Fibroblast of lung (primary cell): ENCODE measurements around the gene UBE2M.

Experiments
- CTCF ChIP-seq, 2 donors: IDR thresholded peaks in 1 of 2; conservative IDR thresholded peaks in 1 of 2; 1 replicate in 1 of 2; 2 replicates in 1 of 2; pipeline ENCODE4 v1.5.1; 2011 to 2012; ENCODE audit warnings: low read length in 2 of 2, control low read depth in 1 of 2, inconsistent platforms in 1 of 2, low read depth in 1 of 2, mild to moderate bottlenecking in 1 of 2
- EZH2 ChIP-seq: IDR thresholded peaks from 2 replicates; pipeline ENCODE4 v1.5.1; 2012; ENCODE audit warnings: low read length, control low read depth, mild to moderate bottlenecking; ENCODE audit errors: missing control alignments

- no peak for TF ChIP-seq CTCF (conservative IDR thresholded peaks at IDR 0.05 in 1 of 2, IDR thresholded peaks at IDR 0.05 in 1 of 2; ENCODE audit: low read depth in 1 of 2, low read length in 2 of 2)
- TF ChIP-seq EZH2, result no peak
Observed at GRCh38 chr19:58552655-58553054, 5.8 kb downstream of the UBE2M start.
